CD4-positive, alpha-beta T cell treated with Interleukin-12 subunit alpha and Interleukin-12 subunit beta, for 1 hour (primary cell): ENCODE results near the gene ATF2.

Source experiments
- DNase-seq: peaks from one replicate; pipeline ENCODE4 v3.0.0-alpha.2; 2020

Gene ATF2

GRCh38 chr2:175076272-175076671, 91.7 kb downstream of the ATF2 start:
- no peak for DNase-seq

- DNase-seq: no peak
These were observed 93.5 kb downstream of the ATF2 start for GRCh38 chr2:175074478-175074877.

DNA sequence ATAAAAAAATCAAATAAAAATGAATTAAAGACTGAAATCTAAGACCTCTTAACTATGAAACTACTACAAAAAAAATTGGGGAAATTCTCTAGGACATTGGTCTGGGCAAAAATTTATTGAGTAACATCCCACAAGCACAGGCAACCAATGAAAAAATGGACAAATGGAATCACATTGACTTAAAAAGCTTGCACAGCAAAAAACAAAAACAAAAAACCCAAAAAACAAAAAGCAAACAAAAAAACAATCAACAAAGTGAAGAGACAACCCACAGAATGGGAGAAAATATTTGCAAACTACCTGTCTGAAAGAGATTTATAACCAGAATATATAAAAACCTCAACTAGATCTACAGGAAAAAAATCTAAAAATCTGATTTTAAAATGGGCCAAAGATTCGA, 99.5 kb downstream of the ATF2 start:
- no peak for DNase-seq

GRCh38 chr2:175066411-175066810, 101.6 kb downstream of the ATF2 start:
- DNase-seq: no peak

DNA sequence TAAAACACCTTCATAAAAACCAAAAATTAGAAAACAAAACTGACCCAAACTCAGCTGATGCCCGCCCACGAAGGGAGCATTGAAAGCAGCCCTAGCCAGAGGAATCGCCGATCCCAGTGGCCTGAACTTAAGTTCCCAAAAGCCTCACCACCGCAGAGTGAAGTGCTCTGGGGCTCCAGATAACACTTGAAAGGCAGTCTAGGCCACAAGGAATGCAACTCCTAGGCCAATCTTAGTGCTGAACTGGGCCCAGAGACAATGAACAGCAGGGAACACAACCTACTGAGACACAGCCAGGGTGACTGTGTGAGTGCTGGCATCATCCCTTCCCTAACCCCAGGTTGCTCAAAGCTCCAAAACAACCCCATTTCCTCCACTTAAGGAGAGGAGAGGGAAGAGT, 103.2 kb downstream of the ATF2 start:
- DNase-seq: no peak

GRCh38 chr2:175063741-175064140, 104.3 kb downstream of the ATF2 start:
- DNase-seq: no peak

DNA sequence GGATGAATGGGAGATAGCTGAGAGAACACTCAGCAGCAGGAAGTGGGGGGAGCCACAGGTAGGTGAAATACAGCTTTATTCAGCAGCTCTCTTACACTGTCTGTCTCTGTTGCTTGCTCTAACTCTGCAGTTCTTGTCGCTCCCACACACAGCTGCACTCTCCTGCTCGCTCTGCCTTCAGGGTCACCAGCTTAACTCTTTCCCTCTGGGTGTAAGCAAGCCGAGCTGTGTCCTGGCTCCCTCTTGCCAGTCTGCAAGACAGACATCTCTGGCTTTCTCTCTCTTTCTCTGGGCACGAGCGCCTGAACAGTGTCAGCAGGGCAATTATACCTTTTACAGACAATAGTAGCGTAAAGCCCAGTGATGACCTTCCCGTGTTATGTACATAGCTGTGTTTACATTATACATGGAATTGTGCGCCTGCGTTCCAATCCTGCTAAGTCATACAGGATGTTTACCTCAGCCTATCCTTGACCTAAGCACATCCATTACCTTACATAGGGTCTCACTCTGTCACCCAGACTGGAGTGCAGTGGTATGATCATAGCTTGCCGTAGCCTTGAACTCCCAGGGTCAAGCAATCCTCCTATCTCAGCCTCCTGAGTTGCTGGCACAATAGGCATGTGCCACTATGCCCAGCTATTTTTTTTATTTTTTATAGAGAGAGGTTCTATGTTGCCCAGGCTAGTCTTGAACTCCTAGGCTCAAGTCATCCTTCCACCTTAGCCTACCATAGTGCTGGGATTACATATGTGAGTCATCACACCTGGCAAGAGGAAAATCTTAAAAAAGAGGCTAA, 105.0 kb downstream of the ATF2 start:
- no peak for DNase-seq

DNA sequence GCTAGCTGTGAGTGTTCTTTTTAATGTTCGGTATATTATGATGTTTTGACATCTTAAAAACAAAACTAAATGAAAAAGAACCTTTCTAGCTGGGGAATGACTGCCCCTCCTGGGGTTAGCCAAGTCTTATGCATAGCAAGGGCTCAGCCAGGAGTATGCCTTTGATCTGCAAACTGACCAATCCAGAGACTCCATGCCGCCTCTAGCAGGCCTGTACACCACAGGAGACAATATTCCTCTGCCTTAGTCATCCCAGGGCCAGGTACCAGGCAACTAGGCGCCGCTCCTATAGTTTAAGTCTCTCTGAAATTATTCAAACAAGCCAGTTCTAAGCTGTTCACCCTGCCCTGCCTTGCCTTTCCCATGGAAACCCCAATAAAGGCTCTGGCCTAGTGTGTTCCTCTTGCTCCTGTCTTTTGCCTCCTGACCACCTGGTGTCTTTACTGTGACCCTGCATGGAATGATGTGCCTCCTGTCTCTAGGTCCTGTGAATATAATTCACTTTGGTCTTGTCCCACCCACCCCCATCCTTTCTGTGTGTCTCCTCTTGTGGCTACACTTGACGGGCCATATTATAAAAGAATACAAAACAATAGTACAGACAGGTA, 110.8 kb downstream of the ATF2 start:
- DNase-seq: no peak

- DNase-seq: no peak
These were observed 112.0 kb downstream of the ATF2 start for GRCh38 chr2:175055993-175056392.

DNA sequence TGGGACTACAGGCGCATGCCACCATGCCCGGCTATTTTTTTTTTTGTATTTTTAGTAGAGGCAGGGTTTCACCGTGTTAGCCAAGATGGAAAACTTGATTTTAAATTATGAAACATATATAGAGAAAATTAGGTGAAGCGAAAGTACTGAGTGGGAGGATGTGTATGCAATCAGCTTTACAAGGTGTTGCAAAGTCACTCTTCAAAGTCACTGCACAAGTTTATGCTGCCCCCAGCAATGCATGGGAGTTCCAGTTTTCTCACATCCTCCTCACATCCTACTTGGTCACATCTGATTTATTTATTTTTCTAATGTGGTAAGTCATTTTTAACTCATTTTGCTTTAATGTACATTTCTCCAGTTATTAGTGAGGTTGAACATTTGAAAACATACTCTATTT, 113.7 kb downstream of the ATF2 start:
- no peak for DNase-seq

DNA sequence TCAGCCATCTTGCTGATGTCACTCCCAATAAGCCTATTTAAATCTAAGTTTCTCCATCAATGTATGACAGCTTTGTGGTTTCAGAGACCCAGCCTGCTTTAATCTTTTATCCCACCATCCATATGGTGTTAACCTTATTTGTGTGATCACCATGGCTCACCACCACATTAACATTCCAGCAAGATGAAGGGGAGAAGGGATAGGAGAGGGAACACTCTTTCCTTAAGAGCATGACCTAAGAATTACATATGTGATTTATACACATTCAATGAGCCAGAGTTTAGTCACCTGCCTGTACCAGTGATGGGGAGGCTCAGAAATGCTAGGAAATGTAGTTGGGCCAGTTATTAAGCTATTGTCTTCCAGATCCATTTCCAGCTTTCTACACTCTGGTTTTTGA, 118.3 kb downstream of the ATF2 start:
- DNase-seq: no peak

GRCh38 chr2:175048275-175048674, 119.7 kb downstream of the ATF2 start:
- no peak for DNase-seq

- no peak for DNase-seq
These were observed 128.5 kb downstream of the ATF2 start for GRCh38 chr2:175039490-175039889.

- no peak for DNase-seq
These were observed 129.0 kb downstream of the ATF2 start for GRCh38 chr2:175039031-175039430.

DNA sequence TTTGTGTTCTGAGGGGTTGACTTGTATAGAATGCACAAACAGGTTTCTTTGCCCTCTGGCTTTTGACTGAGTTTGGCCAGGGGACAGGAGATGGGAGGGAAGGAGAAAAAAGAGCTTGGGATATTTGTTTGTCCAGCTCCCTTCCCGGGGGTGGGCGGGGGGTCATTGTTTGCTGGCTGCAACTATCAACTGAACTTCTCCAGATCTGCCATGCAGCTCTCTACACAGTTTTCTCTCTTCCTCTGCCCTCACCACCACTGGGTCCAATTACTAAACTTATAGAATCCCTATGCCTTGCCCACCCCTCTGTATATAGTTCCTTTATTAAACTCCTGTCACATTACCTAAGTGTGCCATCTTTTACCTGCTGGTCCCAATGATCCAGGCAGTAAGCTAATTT, 130.1 kb downstream of the ATF2 start:
- DNase-seq: no peak

DNA sequence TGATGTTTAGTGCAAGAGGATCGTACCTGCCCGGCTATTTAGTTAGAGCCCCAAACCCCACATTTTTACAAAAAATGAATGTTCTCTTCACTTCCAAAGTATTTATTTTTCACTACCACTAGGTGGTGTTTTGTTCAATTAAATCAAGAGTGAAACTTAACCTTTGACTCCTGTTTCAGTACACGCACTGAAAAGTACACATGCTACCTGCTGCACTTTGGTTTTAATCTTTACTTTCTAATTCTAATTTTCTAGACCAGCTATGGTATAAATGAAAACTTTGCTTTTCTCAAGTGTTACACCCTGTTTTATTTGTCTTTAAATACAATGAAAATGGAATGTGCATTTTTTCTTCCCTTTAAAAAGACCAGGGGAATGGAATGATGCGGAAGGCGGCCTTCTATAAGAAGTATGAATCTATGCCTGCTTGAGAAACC, 131.4 kb downstream of the ATF2 start:
- DNase-seq: peak; percentile 36

DNA sequence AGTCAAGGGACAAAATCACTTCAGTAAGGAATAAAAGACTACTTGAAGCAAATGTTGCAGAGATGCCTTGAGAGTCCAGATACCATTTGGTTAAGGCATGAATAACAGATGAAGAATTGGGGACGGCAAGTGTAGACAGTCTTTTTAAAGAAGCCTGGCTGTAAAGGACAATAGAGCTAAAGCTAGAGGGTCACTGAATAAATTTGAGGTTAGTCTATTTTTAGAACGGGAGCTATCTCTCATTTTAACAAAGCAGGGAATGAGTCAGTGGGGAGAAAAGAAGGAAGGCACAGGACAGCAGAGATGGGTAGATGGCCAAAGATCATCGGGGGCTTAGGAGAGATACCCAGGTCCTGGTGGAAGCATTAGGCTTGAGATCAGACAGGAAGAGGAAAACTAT, 132.2 kb downstream of the ATF2 start:
- DNase-seq: no peak

GRCh38 chr2:175034716-175035115, 133.3 kb downstream of the ATF2 start:
- DNase-seq: no peak

- no peak for DNase-seq
These were observed 137.4 kb downstream of the ATF2 start for GRCh38 chr2:175030380-175031271.

DNA sequence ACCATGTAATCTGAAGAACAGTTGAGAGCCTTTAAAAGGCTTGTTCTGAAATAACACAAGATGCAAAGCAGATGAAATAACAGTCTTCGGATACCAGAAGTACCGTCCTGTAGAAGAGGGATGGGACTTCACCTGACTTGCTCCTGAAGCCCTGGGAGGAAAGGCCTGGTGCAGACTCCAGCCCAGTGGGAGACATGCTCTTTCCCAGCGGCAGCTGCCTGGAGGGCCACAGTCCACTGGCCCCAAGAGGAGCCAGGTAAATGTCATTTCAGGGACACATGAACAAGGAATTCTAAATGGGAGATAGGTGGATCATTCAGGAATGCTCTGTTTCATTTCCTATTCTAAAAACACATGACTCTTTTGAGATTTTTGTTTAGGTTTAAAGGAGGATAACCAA, 140.2 kb downstream of the ATF2 start:
- DNase-seq: no peak

- no peak for DNase-seq
These were observed 141.6 kb downstream of the ATF2 start for GRCh38 chr2:175026385-175026784.

GRCh38 chr2:175025946-175026345, 142.1 kb downstream of the ATF2 start:
- no peak for DNase-seq

- no peak for DNase-seq
These were observed 142.8 kb downstream of the ATF2 start for GRCh38 chr2:175025233-175025632.

DNA sequence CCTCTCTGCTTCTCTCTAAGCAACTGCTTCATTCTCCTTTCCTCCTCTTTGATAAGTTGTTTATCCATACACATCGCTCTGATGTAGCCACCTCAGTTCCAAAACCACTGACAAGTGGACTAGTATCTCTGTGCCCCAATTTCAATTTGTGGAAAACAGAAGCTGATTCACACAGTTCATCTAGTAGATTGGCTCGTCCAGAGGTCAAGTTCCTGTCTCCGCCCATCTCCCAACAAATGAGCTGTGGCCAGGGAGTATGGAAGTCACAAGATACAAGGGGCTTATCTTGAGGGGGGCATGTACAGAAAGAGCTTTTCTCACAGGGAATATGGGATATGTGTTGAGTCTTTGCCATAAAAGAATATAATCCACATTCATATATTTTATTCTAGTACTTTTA, 145.1 kb downstream of the ATF2 start:
- DNase-seq: no peak
